ENCODE results near the gene RASL11B.

Gene RASL11B

DNA sequence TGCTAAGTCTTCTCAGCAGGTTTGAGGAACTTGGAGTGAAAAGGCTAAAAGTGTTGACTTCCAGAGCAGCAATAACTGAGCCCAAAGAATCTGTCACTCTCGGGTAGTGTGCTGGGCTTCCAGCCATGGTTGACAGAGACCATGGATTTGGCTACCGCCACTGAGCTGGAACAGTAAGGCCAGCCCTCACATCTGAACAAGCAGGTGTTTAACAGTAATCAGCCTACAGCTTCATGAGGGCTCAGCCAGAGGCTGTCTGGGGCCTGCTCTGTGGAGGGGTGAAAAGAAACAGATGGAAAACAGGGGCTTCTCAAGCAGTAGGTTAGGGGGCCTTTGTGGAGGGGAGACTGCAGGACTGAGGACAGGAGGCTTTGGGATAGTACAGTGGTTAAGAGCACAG lies 14.9 kb downstream of the RASL11B start:
- Histone ChIP-seq H3K27me3 (ENCODE audit: low read depth, low read length) (no peaks in the 10 kb centered on the region), H3K36me3 (ENCODE audit: control insufficient read depth in 1 of 2, insufficient read depth in 2 of 2, low read length in 2 of 2) (no peaks in the 10 kb centered on the region), H3K9me3 (ENCODE audit: control insufficient read depth in 1 of 2, low read length in 2 of 2) (no peaks in the 10 kb centered on the region), H3K4me3 (ENCODE audit: low read depth in 1 of 2, low read length in 2 of 2) (no peak overlapping the region), H3K4me1 (ENCODE audit: control insufficient read depth in 1 of 2, insufficient read depth in 2 of 2, low read length in 2 of 2) (no peaks in the 10 kb centered on the region), H3K27ac (ENCODE audit: low read length) (no peak overlapping the region)

DNA sequence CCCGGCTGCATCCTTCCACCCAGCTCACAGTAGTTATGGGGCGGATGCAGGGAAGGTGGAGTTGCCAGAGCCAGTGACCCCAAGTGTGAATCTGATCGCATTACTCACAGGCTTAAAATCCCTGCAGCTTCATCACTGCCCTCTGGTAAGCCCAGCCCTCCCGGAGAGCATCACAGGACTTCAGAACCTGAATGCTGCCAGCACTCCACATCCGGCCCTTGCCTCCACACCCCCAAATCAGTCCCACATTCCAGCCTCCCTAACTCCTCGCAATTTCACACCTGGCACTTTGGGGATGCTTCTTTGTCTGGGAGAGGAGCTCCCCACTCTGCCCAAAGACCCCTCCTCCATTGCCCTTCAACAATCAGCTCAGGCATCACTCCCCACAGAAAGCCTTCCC lies 15.6 kb downstream of the RASL11B start:
- Histone ChIP-seq H3K27me3 (ENCODE audit: low read depth, low read length) (no peaks in the 10 kb centered on the region), H3K36me3 (ENCODE audit: control insufficient read depth in 1 of 2, insufficient read depth in 2 of 2, low read length in 2 of 2) (no peaks in the 10 kb centered on the region), H3K4me3 (ENCODE audit: low read depth in 1 of 2, low read length in 2 of 2) (no peak overlapping the region), H3K27ac (ENCODE audit: low read length) (no peak overlapping the region), H3K4me1 (ENCODE audit: control insufficient read depth in 1 of 2, insufficient read depth in 2 of 2, low read length in 2 of 2) (no peaks in the 10 kb centered on the region), H3K9me3 (ENCODE audit: control insufficient read depth in 1 of 2, low read length in 2 of 2) (no peaks in the 10 kb centered on the region)

DNA sequence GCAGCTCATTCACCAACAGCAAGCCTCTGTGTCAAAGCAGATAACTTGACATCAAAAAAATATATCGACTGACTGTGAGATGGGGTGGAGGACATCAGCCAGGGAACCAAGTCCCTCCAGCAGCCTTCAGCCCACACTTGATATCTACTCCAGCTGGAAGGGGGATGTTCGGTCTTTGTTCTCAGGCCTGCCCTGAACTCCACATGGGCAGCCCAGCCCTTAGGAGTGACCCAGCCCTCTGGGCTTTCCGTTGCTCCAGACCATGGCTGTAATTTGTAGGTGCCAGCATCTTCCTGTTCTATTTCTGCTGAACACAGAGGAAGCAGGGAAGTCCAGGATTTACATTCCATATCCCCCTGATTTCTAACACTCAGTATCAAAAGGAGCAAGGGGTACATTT lies 17.4 kb downstream of the RASL11B start:
- no peak overlapping the region for H3K27ac ChIP-seq (ENCODE audit: low read length)
- H3K27me3 ChIP-seq (ENCODE audit: low read depth, low read length) = no peaks in the 10 kb centered on the region
- no peaks in the 10 kb centered on the region for H3K36me3 ChIP-seq (ENCODE audit: control insufficient read depth in 1 of 2, insufficient read depth in 2 of 2, low read length in 2 of 2)

DNA sequence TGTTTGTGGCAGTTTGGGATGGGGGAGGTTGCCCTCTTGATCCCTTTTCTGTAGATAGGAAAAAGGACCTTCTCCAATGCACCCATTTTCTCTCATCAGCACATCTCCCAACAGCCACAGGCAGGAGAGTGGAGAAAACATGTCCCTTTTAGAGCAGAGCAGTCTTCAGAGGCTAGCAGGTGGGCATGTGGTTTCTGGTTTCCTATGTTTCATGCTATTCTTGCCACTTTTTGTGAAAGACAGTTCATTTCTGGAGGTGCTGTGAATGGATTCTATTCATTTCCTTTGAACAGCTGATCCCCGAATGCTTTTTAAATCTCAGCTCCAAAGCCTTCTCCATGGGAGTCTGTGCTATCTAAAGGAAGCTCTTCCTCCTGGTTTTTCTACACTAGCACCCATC lies 18.9 kb downstream of the RASL11B start:
- Histone ChIP-seq H3K27me3 (ENCODE audit: low read depth, low read length) (no peaks in the 10 kb centered on the region), H3K4me1 (ENCODE audit: control insufficient read depth in 1 of 2, insufficient read depth in 2 of 2, low read length in 2 of 2) (no peaks in the 10 kb centered on the region), H3K9me3 (ENCODE audit: control insufficient read depth in 1 of 2, low read length in 2 of 2) (no peaks in the 10 kb centered on the region), H3K27ac (ENCODE audit: low read length) (no peak overlapping the region), H3K36me3 (ENCODE audit: control insufficient read depth in 1 of 2, insufficient read depth in 2 of 2, low read length in 2 of 2) (no peaks in the 10 kb centered on the region), H3K4me3 (ENCODE audit: low read depth in 1 of 2, low read length in 2 of 2) (no peak overlapping the region)

More for the DNA sequence above, 17.4 kb downstream of the RASL11B start:
- H3K4me1 ChIP-seq (ENCODE audit: control insufficient read depth in 1 of 2, insufficient read depth in 2 of 2, low read length in 2 of 2) = no peaks in the 10 kb centered on the region
- H3K4me3 ChIP-seq (ENCODE audit: low read depth in 1 of 2, low read length in 2 of 2) = no peak overlapping the region
- no peaks in the 10 kb centered on the region for H3K9me3 ChIP-seq (ENCODE audit: control insufficient read depth in 1 of 2, low read length in 2 of 2)

DNA sequence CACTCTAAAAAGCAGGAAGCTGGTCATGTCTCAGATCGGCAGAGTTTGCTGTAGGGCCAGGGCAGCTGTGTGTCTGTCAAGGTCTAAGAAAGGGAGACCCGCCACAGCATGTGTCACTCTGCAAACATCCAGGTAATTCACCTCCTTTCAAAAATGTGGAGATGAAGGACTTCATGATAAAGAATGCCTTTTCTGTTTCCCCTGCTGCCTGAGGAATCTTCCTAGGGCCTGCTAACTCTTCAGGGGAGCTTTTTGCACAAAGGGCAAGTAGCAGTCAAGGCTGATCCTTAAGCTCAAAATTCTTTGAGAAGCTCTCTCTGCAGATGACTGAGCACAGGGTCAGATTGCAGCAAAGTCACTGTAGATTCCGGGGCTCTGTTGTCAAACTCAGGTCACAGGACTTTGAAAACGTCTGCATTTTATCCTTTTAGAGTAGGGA lies 21.1 kb downstream of the RASL11B start:
- H3K9me3 ChIP-seq (ENCODE audit: control insufficient read depth in 1 of 2, low read length in 2 of 2) = no peaks in the 10 kb centered on the region
- no peak overlapping the region for H3K4me3 ChIP-seq (ENCODE audit: low read depth in 1 of 2, low read length in 2 of 2)
- H3K27ac ChIP-seq (ENCODE audit: low read length) = no peak overlapping the region
- H3K27me3 ChIP-seq (ENCODE audit: low read depth, low read length) = no peaks in the 10 kb centered on the region
- no peaks in the 10 kb centered on the region for H3K36me3 ChIP-seq (ENCODE audit: control insufficient read depth in 1 of 2, insufficient read depth in 2 of 2, low read length in 2 of 2)
- no peaks in the 10 kb centered on the region for H3K4me1 ChIP-seq (ENCODE audit: control insufficient read depth in 1 of 2, insufficient read depth in 2 of 2, low read length in 2 of 2)

DNA sequence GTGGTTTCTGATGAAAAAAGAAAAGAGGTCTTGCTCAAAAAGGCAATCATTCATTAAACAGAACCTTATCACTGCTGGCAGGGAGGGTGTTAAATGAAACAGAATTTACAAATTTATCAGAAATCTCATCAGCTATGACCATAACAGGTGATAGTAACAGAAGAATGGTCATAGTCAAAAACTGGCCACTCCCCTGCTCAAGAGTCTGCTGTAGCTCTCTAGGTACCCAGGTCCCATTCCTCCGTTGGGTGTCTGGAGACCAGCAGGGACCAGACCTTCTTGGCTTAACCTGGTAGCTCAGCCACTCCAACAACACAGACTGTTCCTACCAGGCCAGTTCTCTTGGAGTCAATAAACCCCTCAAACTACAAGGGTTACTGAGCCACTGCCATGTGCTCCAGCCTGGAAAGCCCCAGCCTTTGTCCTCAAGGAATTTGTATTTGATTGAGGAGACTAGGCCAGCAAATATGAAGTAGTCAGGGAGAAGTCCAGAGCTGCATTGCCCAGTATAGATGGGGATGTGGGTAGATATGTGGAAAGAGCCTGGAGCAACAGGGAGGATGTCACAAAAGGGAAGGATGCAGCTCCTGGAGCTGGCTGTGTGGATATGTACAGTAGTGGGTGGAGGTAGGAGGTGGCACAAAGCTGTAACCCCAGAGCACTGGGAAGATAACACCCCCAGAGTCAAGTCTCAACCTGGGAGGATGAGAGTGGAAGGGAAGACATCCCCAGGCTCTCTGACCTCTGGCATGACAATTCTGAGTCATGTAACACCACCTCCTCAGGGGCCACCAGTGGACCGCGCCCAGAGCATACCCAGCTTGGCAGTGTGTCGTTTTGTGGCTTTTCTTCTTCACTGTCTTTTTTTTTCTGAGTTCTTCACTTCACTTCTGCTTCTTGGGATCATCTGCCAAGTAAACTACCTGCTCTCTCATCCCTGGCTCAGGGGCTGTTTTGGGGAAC lies 21.9 kb downstream of the RASL11B start:
- no peaks in the 10 kb centered on the region for H3K9me3 ChIP-seq (ENCODE audit: control insufficient read depth in 1 of 2, low read length in 2 of 2)
- H3K27ac ChIP-seq (ENCODE audit: low read length) = no peak overlapping the region
- no peaks in the 10 kb centered on the region for H3K4me1 ChIP-seq (ENCODE audit: control insufficient read depth in 1 of 2, insufficient read depth in 2 of 2, low read length in 2 of 2)
- no peaks in the 10 kb centered on the region for H3K36me3 ChIP-seq (ENCODE audit: control insufficient read depth in 1 of 2, insufficient read depth in 2 of 2, low read length in 2 of 2)
- H3K4me3 ChIP-seq (ENCODE audit: low read depth in 1 of 2, low read length in 2 of 2) = no peak overlapping the region
- no peaks in the 10 kb centered on the region for H3K27me3 ChIP-seq (ENCODE audit: low read depth, low read length)

DNA sequence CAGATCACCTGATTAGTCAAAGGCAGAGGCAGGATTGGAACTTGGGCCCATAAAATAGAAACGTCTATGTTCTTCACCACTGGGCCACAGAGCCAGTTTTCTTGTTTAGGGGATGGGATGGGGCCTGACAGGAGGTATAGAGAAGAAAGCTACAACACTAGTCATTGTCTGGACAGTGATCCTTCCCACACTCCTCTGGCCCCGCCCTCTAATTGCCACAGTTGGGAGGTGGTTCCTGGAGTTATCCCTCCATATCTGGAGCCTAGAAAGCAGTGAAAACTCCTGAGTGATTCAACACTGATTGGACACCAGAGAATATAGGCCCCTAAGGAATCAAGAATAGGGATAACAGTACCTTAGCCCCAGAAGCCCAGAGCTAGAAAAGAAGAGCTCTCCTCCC lies 22.9 kb downstream of the RASL11B start:
- H3K27ac ChIP-seq (ENCODE audit: low read length) = no peak overlapping the region
- no peaks in the 10 kb centered on the region for H3K36me3 ChIP-seq (ENCODE audit: control insufficient read depth in 1 of 2, insufficient read depth in 2 of 2, low read length in 2 of 2)
- H3K27me3 ChIP-seq (ENCODE audit: low read depth, low read length) = no peaks in the 10 kb centered on the region
- no peak overlapping the region for H3K4me3 ChIP-seq (ENCODE audit: low read depth in 1 of 2, low read length in 2 of 2)
- H3K9me3 ChIP-seq (ENCODE audit: control insufficient read depth in 1 of 2, low read length in 2 of 2) = no peaks in the 10 kb centered on the region
- H3K4me1 ChIP-seq (ENCODE audit: control insufficient read depth in 1 of 2, insufficient read depth in 2 of 2, low read length in 2 of 2) = no peaks in the 10 kb centered on the region

DNA sequence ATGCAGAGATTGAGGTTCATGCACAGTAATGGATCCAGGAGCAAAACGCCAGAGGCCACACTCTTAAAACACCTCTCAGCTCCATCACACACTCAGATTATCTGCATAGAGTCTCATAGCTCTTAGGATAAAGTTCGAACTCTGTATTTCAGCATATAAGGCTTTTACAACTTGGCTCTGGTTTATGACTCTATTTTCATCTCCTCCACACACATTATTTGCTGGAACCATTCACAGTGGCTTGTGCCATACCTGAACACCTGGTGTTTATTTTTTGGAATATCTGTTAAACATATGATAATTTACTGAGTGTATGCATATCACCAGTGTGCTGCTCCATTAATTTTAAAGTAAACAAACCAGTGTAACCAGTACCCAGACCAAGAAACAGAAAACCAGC lies 27.2 kb downstream of the RASL11B start:
- H3K27me3 ChIP-seq (ENCODE audit: low read depth, low read length) = no peaks in the 10 kb centered on the region

DNA sequence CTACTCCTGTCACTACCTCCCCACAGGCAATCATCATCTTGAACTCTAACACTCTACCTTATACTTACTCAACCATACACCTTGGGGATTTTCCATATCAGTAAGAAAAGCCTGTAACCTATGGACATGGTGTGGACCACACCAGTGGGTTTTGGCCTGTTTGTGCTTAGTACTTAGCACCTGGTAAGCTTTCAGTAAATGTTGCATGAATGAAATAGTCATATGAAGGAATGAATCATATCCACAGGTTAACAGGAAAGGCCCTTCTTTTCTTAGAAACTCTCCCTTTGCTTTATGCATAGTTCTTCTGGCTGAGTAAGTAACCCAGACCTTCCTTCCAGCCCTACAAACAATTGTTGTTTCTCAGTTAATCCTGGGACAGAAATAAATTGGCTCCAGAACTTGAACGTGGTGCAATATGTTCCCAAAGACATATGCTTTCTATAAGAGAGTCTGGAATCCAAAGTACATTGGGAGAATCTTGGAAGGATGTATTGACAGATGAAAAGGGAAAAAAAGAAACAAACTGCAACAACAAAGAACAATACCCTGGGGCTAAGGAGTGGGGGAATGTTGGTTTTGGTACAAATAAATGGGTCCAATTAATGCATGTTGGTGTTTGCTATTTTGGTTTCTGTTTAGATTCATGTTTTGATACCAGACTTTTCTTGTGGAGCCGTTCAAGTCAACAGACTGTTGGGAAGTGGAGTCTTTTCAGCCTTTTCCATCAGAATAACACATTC lies 27.8 kb downstream of the RASL11B start:
- Histone ChIP-seq H3K4me1 (ENCODE audit: control insufficient read depth in 1 of 2, insufficient read depth in 2 of 2, low read length in 2 of 2) (no peaks in the 10 kb centered on the region), H3K4me3 (ENCODE audit: low read depth in 1 of 2, low read length in 2 of 2) (no peak overlapping the region), H3K9me3 (ENCODE audit: control insufficient read depth in 1 of 2, low read length in 2 of 2) (no peaks in the 10 kb centered on the region), H3K27me3 (ENCODE audit: low read depth, low read length) (no peaks in the 10 kb centered on the region), H3K27ac (ENCODE audit: low read length) (no peak overlapping the region), H3K36me3 (ENCODE audit: control insufficient read depth in 1 of 2, insufficient read depth in 2 of 2, low read length in 2 of 2) (no peaks in the 10 kb centered on the region)

More for the DNA sequence above, 27.2 kb downstream of the RASL11B start:
- no peak overlapping the region for H3K27ac ChIP-seq (ENCODE audit: low read length)
- no peaks in the 10 kb centered on the region for H3K9me3 ChIP-seq (ENCODE audit: control insufficient read depth in 1 of 2, low read length in 2 of 2)
- H3K4me1 ChIP-seq (ENCODE audit: control insufficient read depth in 1 of 2, insufficient read depth in 2 of 2, low read length in 2 of 2) = no peaks in the 10 kb centered on the region
- no peak overlapping the region for H3K4me3 ChIP-seq (ENCODE audit: low read depth in 1 of 2, low read length in 2 of 2)
- no peaks in the 10 kb centered on the region for H3K36me3 ChIP-seq (ENCODE audit: control insufficient read depth in 1 of 2, insufficient read depth in 2 of 2, low read length in 2 of 2)

DNA sequence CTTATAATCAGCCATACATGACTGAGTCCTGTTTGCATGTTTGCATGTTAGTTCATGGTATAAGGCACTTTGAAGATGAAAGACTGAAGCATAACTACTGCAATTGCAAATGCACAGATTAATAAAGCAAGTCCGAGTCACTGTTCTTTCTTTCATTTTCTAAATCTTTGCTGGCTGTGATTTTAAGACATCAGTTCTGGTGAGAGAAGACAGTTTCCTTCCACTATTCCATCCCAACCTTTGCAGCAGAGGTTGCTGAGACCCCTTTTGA lies 28.3 kb downstream of the RASL11B start:
- H3K27me3 ChIP-seq (ENCODE audit: low read depth, low read length) = no peaks in the 10 kb centered on the region
- no peaks in the 10 kb centered on the region for H3K9me3 ChIP-seq (ENCODE audit: control insufficient read depth in 1 of 2, low read length in 2 of 2)
- H3K4me3 ChIP-seq (ENCODE audit: low read depth in 1 of 2, low read length in 2 of 2) = no peak overlapping the region
- H3K36me3 ChIP-seq (ENCODE audit: control insufficient read depth in 1 of 2, insufficient read depth in 2 of 2, low read length in 2 of 2) = no peaks in the 10 kb centered on the region
- no peak overlapping the region for H3K27ac ChIP-seq (ENCODE audit: low read length)
- no peaks in the 10 kb centered on the region for H3K4me1 ChIP-seq (ENCODE audit: control insufficient read depth in 1 of 2, insufficient read depth in 2 of 2, low read length in 2 of 2)

DNA sequence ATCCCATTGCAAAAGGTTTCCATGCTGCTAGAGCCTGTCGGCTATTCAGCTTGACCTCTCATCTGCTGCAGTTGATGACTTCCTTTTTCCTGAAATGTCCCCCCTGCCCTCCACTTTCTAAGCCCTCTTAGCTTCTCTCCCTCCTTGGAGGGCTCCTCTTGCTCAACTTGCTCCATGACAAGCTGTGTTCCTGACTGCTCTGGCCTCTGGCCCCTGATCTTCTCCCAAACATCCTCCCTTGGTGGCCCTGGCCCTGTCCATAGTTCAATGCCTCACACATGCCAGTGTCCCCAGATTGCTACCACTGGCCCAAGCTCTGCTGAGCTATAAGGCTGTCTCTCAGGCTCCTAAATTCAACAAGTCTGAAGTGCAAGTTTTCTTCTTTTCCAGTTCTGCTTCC lies 29.6 kb downstream of the RASL11B start:
- H3K27ac ChIP-seq (ENCODE audit: low read length) = no peak overlapping the region
- H3K4me3 ChIP-seq (ENCODE audit: low read depth in 1 of 2, low read length in 2 of 2) = no peak overlapping the region
- H3K36me3 ChIP-seq (ENCODE audit: control insufficient read depth in 1 of 2, insufficient read depth in 2 of 2, low read length in 2 of 2) = no peaks in the 10 kb centered on the region
- H3K9me3 ChIP-seq (ENCODE audit: control insufficient read depth in 1 of 2, low read length in 2 of 2) = no peaks in the 10 kb centered on the region
- no peaks in the 10 kb centered on the region for H3K27me3 ChIP-seq (ENCODE audit: low read depth, low read length)
- no peaks in the 10 kb centered on the region for H3K4me1 ChIP-seq (ENCODE audit: control insufficient read depth in 1 of 2, insufficient read depth in 2 of 2, low read length in 2 of 2)

Measured in muscle layer of duodenum (tissue), 2 donors.